D721Med (cell line): ENCODE data around the gene HRH2.

Experiments
- DNase-seq: peaks from one replicate; pipeline ENCODE4 v3.0.0; 2011; ENCODE audit warnings: low spot score; ENCODE audit not compliant: insufficient read length
- FAIRE-seq: peaks from 2 replicates; lab custom pipeline; 2011; peaks lifted over from hg19 to GRCh38; lab: Jason Lieb, UNC
- CTCF ChIP-seq: IDR thresholded peaks from 2 replicates; pipeline ENCODE4 v1.5.1; 2012; ENCODE audit warnings: mild to moderate bottlenecking, control low read depth; ENCODE audit not compliant: insufficient read depth; ENCODE audit errors: missing control alignments

HRH2 gene

GRCh38 chr5:175709276-175709781, 51.5 kb downstream of the HRH2 start:
- DNase-seq (no peak), FAIRE-seq (no peak)

GRCh38 chr5:175710326-175710725, 52.5 kb downstream of the HRH2 start:
- no peak for TF ChIP-seq CTCF
- FAIRE-seq: no peak
- DNase-seq: no peak

More at GRCh38 chr5:175709276-175709781, 51.5 kb downstream of the HRH2 start:
- TF ChIP-seq CTCF: no peak

GRCh38 chr5:175711031-175711430, 53.2 kb downstream of the HRH2 start:
- FAIRE-seq (no peak), DNase-seq (no peak)
- TF ChIP-seq CTCF: no peak

- FAIRE-seq (no peak), DNase-seq (no peak)
- TF ChIP-seq CTCF: no peak
Observed at GRCh38 chr5:175711472-175712312, 53.8 kb downstream of the HRH2 start.

- FAIRE-seq (no peak), DNase-seq (no peak)
- TF ChIP-seq CTCF: no peak
Observed at GRCh38 chr5:175712313-175712680, 54.4 kb downstream of the HRH2 start.

- FAIRE-seq: no peak
- no peak for TF ChIP-seq CTCF
- no peak for DNase-seq
Observed at GRCh38 chr5:175712681-175713085, 54.8 kb downstream of the HRH2 start.

GRCh38 chr5:175713930-175714329, 56.1 kb downstream of the HRH2 start:
- no peak for FAIRE-seq
- no peak for TF ChIP-seq CTCF
- no peak for DNase-seq
